22Rv1 (cell line): ENCODE measurements around the gene CRACR2B.

ENCODE experiments used
- ZFX ChIP-seq: fragments of 450-650 bp; IDR thresholded peaks from 2 replicates; pipeline ENCODE4 v1.6.1; 2017; ENCODE audit warnings: antibody characterized with exemption, borderline replicate concordance
- TF ChIP-seq, protein P1 (sequence below): fragments of 450-650 bp; IDR thresholded peaks from 2 replicates; pipeline ENCODE4 v1.5.1; 2017; ENCODE audit warnings: mild to moderate bottlenecking

DNA sequence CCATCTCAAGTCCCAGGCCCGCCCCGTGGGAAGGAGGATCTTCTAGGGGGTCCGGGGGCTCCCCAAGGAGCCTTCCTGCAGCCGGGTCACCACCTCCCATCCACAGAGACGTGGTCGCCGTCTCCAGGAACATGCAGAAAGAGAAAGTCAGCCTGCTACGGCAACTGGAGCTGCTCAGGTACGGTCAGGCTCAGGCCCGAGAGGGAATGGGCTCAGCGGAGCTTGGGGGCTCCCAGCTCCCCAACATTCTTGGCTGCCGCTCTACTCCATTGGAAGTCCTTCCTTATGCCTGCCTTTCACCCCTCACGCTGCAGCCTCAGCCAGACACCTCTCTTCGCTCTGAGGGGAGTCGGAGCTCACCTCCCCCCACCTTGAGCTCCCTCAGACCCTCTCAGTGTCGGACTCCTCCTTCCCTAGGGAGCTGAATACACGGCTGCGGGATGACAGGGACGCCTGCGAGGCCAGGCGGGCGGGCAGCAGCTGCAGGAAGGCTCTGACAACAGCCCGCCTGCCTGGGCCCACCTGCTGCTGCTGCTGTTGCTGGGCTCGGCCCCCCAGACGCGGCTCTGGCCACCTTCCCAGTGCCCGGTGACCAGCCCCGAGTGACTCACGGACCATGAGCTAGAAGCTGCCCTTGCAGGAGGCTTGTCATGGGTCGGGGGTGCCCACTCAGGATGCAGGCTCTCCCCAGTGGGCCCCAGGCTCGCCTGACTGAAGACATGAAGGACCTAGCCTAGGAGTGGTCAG, 3.6 kb downstream of the CRACR2B start:
- TF ChIP-seq, protein P1, sequence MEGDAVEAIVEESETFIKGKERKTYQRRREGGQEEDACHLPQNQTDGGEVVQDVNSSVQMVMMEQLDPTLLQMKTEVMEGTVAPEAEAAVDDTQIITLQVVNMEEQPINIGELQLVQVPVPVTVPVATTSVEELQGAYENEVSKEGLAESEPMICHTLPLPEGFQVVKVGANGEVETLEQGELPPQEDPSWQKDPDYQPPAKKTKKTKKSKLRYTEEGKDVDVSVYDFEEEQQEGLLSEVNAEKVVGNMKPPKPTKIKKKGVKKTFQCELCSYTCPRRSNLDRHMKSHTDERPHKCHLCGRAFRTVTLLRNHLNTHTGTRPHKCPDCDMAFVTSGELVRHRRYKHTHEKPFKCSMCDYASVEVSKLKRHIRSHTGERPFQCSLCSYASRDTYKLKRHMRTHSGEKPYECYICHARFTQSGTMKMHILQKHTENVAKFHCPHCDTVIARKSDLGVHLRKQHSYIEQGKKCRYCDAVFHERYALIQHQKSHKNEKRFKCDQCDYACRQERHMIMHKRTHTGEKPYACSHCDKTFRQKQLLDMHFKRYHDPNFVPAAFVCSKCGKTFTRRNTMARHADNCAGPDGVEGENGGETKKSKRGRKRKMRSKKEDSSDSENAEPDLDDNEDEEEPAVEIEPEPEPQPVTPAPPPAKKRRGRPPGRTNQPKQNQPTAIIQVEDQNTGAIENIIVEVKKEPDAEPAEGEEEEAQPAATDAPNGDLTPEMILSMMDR, result no peak
- no peak for TF ChIP-seq ZFX
